HG02852 (cell line): ENCODE data around the gene RAB7A.

Source experiments
- ATAC-seq: cut with Tn5 transposase; IDR thresholded peaks from one replicate; pipeline ENCODE4 v1.9.1; 2021; ENCODE audit warnings: mild to moderate bottlenecking, moderate library complexity; ENCODE audit not compliant: unreplicated experiment

RAB7A gene

DNA sequence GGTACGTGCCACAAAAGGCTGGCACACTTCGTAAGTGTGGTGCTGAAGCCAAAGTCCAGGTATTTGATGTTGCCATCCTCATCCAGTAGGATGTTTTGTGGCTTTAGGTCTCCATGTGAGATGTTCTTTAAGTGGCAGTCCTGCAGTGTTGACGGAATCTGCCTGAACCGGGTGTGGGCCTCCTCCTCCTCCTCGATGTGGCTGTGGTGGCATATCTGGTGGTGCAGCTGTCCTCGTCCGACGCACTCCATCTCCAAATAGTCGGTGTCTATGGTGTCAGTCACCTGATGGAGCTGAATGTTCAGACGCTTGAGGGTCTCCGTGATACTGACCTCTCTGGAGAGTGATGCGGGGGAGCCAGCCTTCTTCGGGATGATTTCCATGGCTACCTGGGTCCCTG is 123.0 kb downstream of the RAB7A start:
- ATAC-seq: no peak

DNA sequence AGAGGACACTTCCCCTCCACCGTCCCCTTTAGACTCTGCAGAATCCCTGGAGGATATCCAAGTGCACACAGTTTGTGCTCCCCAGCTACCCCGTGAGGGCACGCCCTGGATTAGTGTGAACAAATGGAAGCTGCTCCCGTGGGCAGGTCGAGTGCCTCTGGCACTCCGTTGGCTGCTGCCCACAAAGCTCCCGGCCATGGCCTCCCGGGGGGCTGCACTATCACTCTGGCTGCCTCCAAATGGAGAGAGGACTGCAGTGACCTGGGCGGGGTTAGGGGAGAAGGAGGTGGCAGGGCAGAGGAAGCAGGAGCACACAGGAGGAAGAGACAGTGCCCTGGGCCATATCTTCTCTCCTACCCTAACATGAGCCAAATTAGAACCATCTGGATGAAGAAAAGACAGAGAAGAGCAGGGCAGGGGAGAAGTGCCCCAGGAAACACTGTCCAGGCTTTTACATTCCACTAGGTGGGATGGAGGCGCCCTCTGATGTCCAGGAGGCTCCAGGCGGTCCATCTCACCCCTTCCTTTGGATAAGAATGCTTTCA is 124.0 kb downstream of the RAB7A start:
- ATAC-seq: no peak

DNA sequence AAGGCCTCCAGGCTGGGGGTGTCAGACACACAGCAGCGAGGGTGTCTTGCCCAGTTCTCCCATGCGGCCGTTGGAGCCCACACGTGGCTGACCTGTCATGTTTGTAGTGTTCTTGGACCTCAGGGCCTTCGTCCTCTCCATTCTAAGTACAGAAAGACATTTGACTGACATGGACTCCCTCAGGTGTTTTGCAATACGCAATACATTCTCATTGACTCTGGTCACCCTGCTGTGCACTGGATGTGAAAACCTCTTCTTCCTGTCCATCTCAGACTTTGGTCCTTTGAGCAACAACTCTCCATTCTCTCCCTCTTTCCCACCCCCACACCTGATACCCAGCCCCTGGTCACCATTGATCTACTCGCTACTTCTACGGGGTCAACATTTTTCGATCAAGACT is 124.6 kb downstream of the RAB7A start:
- no peak for ATAC-seq

DNA sequence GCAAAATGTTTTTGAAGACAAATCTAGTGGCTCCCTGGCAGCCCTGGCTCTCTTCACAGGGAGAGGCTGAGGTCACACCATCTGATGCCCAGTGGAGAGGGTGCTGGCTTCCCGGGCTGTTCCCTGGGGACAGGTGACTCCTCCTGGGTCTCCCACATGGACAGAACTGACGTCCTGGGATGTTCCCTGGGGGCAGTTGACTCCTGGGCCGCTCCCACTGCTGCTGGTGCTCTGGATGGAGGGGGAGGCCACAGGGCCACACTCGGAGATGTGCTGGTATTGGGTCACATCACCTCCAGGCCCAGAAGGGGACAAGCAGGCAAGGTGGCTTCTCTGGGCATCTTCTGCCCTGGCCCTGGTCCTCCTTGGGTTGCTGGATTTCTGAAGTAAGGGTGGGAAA is 125.6 kb downstream of the RAB7A start:
- ATAC-seq: no peak

DNA sequence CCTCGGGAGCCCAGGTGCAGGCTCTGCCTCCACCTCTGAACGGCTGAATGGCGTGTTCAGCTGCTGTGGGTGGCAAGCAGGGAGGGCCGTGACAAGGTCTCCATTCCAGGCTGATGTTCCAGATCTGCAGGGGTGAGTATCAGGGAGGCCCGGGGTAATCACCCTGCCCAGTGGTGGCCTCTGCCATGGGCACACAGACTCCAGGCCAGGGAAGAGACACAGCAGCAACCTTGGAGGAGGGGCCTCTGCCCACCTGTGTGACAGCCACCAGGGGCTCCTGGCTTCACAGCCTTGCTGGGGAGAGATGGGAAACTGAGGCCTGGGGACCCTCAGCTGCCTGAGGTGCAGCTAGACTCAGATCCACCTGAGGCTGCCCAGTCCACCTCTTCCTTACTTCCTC is 127.8 kb downstream of the RAB7A start:
- ATAC-seq: no peak

DNA sequence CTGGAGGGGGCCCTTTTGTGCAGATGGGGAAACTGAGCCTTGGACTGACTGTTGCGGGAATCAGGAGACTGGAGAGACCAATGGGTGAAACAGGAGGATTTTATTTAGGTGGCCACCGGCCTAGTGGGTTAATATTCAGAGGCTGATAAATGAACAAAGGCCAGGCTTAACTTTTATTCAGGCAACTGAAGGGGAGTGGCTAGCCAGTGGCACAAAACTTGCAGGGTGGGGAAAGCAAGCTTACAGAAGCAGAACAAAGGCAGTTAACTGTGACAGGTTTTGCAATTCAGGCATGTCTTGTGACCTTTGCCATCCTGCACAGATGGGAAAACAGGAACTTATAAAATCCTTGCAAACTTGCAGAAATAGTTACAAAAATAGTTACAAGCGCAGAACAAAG is 128.5 kb downstream of the RAB7A start:
- no peak for ATAC-seq

DNA sequence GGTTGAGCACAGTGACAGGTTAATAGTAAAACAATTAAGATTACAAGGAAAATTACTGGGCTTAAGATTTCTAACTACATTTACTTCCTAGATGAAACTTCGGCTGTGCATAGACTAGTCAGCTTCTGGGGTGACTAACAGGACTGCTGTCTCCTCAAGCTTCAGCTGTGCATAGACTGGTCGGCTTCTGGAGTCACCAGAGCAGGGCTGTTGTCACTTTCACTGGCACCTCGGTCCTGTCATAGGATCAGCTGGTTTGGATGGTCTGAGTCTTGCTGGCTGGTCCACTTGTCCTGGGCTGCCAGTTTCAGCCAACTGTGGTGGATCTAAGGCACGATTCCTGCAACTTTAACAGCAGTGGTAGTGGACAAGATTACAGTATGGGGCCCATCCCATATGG is 129.6 kb downstream of the RAB7A start:
- ATAC-seq: no peak

DNA sequence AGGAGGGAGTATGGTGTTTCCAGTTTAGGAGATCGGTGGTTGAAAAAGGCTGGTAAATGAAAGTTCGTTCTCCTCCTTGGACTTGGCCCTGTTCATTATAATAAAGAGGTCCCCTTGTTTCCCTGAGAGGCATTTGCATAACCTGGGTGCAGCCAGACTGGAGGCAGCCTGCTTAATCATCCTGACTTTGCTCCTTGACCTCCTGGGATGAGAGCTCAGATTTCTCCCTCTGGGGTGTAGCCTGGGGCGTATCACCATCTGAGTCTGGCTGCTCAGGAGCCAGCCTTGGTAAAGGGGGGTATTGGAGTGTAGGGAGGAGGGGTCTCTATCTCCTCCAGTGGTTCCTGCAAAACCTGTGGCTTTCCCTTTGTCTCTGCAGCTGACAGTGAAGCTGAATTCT is 132.2 kb downstream of the RAB7A start:
- ATAC-seq: no peak

DNA sequence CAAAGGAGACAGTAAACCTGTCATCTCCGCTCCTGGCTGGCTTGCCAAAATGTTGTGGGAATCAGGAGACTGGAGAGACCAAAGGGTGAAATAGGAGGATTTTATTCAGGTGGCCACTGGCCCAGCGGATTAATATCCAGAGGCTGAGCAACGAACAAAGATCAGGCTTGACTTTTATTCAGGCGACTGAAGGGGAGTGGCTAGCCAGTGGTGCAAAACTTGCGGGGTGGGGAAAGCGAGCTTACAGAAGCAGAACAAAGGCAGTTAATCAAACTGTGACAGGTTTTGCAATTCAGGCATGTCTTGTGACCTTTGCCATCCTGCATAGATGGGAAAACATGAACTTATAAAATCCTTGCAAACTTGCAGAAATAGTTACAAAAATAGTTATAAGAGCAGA is 133.6 kb downstream of the RAB7A start:
- no peak for ATAC-seq

DNA sequence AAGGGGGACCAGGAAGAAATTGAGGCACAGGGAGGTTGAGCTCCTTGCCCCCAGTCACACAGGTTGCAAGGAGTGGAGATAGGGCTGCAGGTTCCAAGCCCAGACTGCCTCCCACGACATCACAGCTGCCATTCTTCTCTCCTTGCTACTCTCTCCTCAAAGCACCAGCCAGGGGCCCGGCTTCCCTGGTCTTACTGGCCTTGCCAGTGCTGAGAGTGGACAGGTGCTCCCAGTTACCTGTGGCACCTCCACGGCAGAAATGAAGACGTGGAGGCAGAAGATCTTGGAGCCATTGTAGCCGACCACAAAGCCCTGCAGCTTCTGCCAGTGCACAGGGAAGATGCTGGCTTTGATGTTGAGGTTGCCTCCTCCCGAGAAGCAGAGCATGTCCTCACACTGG is 135.5 kb downstream of the RAB7A start:
- no peak for ATAC-seq

DNA sequence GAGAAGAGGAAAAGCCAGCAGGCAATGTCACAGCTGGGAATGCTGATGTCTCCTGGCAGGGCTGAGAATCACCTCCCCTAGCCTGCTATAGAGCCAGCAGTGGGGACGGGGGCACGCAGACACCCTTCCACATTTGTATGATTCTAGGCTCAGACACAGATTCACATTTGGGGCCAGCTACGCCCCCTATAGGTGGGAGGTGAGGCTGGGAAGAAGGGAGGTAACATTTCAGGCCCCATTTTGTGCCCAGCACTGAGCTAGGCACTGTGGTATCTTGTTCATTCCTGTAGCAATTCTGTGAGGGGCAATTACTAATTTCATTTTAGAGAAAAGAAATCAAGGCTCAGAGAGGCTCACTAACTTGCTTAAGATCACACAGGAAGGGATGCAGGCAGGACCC is 137.6 kb downstream of the RAB7A start:
- ATAC-seq: no peak
